Astrocyte (in vitro differentiated cells and primary cell): ENCODE data around the gene ATXN10.

Experiments
- CTCF ChIP-seq: IDR thresholded peaks from 2 replicates; pipeline ENCODE4 v1.5.1; 2011; ENCODE audit warnings: low read depth, mild to moderate bottlenecking, inconsistent platforms, low read length, moderate library complexity; ENCODE audit not compliant: insufficient read depth
- EZH2 ChIP-seq: IDR thresholded peaks from 2 replicates; pipeline ENCODE4 v1.6.1; 2012; ENCODE audit warnings: mild to moderate bottlenecking, low read length, inconsistent platforms; ENCODE audit not compliant: insufficient read depth

DNA sequence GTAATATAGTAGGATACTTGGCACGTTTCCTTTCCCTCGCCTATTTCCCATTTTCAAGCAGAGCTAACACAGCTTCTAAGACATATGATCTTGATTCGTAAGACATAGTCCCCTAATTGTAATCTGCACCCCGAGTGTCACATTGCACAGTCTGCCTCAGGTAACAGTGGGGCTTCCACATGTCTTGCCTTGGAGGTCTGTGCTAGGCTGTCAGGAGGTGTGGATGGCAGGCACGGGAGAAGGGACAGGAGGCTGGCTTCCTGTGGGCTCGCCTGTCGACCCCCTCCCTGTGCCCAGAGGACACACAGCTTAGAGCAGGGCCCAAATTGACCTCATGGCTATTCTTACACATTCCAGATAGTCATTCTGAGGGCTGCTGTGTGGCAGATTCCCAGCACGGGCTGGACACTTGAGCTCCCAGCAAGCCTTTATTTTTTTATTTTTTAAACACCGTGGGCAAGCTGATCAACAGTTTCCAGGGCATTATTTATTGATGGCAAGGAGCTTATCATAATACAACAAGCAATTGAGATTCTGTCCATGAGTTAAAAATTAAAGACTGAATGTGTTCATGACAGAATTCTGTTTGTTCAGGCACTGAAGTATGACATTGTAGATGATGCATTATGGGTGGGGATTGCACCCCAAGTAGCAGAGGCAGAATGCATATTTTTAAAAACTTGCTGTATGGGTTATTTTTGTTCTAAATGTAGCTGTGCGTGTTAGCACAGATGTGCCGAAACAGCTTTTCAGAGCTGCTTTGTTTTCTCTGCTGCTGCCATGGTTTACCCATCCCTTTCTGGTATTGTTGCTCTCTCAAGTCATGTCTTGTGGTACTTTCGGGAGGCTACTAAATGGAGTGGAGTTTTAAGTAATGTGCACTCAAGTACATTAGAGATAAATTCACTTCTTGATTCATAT lies 113.0 kb downstream of the ATXN10 start:
- TF ChIP-seq CTCF (no peak), EZH2 (no peak)
